ENCODE data around the gene ANAPC2. TPM values are rescaled to one million over a fixed set of nuclear protein-coding genes. Genes with fewer than 3 reads are reported as not detected.

Gene ANAPC2, protein sequence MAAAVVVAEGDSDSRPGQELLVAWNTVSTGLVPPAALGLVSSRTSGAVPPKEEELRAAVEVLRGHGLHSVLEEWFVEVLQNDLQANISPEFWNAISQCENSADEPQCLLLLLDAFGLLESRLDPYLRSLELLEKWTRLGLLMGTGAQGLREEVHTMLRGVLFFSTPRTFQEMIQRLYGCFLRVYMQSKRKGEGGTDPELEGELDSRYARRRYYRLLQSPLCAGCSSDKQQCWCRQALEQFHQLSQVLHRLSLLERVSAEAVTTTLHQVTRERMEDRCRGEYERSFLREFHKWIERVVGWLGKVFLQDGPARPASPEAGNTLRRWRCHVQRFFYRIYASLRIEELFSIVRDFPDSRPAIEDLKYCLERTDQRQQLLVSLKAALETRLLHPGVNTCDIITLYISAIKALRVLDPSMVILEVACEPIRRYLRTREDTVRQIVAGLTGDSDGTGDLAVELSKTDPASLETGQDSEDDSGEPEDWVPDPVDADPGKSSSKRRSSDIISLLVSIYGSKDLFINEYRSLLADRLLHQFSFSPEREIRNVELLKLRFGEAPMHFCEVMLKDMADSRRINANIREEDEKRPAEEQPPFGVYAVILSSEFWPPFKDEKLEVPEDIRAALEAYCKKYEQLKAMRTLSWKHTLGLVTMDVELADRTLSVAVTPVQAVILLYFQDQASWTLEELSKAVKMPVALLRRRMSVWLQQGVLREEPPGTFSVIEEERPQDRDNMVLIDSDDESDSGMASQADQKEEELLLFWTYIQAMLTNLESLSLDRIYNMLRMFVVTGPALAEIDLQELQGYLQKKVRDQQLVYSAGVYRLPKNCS
- 21.9 and 24.7 TPM in 2 replicates for total RNA-seq

DNA sequence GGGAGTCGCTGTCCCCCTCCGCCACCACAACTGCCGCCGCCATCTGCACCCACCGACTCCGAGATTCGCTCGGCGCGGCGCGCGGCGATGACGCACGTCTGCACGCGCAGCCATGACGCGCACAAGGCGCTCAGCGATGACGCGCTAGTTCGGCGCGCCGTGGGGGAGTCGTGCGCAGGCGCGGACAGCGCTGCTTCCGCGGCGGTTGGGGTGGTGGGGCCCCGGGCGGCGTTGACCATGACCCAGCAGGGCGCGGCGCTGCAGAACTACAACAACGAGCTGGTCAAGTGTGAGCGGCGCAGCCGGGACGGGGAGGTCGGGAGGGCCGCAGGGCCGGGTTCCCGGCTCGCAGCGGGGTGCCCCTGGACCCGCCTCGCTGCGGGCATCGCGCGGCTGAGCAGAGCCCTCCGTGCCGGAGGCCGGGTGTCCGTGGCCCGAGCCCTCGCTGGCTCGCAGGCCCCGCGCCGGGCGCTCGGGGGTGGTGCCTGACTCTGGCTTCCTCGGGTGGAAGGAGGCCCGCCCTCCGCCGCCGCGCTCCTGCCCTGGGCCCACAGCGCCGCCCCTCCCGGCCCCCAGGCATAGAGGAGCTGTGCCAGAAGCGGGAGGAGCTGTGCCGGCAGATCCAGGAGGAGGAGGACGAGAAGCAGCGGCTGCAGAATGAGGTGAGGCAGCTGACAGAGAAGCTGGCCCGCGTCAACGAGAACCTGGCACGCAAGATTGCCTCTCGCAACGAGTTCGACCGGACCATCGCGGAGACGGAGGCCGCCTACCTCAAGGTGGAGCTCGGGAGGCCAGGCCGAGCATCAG lies at the start of gene ANAPC2, which contains the start of gene SSNA1:
Gene ANAPC2, minus strand, starts transcription at position 71 of the 807 bp plus-strand sequence. Its CDS starts 28 bp downstream, at position 43.
Gene SSNA1, plus strand, starts transcription at position 187 of the 807 bp plus-strand sequence. Its CDS starts 51 bp downstream, at position 238.

DNA sequence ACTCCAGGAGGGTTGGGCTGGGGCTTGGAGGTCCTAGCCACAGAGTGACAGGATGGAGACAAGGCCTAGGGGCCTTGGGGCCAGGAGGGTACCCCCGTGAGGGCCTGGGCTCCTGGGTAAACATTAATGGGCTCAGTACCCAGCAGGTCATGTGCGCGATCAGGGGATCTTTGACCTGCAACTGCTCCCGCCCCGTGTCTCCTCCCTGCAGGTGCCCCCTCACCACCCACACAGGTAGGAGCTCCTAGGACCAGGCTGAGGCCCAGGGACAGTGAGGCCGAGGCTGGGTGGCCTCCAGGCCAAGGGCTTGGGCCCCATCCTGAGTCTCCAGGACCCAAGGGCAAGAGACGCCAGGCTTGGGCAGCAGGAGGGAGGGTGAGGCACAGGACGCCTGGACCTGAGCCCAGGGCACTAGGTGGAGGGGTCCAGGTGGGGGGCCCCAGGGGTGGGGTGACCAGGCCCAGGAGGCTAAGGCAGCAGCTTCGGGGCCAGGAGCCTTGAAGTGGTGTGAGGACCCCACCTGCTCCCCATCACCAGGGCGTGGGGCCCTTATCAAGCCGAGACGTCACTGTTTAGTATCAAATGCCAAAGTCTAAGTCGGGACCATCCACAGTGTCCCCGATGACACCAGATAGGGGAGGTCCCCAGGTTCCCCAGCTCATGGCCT lies 42.5 kb upstream of the ANAPC2 start, which contains the start of gene SLC34A3:
Gene SLC34A3, plus strand, starts transcription at position 197 of the 667 bp plus-strand sequence. CDS start 802 bp downstream, outside the sequence.

DNA sequence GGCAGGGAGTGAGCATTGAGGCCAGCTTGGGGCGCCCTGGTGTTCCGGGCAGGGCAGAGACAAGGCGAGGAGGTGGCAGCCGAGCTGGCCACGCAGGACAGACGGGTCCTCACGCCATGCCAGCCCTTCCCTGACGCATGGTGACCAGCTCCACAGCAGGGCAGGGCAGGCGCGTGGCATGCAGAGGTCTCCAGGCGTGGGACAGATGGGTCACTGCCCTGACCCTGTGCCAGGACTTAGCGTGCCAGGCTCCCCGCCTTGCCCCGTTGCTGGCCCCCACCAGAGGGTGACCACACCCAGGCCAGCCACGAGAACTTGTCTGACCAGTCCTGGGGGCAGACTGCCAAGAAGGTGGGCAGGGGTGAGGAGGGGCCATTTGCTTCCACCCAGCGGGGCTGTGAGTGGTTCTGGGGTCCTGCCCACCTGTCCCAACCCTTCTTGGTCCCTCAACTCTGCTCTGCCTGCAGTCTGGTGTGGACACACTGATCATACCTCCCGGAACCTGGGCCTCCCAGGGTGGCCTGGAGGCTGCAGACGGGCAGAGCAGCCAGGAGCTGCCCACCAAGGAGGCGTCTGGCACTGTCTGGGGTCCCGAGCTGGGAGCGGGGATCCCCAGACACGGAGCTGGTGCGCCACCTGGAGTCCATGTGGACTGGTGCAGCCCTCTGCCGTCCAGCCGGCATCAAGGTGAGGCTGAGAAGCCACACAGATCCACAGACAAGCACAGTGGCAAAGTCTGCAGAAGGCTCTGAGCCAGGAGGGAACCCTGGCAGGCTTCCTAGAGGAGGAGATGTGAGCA lies 38.9 kb upstream of the ANAPC2 start, which contains the start of gene RNF224:
Gene RNF224, plus strand, starts transcription at position 449 of the 799 bp plus-strand sequence. CDS start 834 bp downstream, outside the sequence.

DNA sequence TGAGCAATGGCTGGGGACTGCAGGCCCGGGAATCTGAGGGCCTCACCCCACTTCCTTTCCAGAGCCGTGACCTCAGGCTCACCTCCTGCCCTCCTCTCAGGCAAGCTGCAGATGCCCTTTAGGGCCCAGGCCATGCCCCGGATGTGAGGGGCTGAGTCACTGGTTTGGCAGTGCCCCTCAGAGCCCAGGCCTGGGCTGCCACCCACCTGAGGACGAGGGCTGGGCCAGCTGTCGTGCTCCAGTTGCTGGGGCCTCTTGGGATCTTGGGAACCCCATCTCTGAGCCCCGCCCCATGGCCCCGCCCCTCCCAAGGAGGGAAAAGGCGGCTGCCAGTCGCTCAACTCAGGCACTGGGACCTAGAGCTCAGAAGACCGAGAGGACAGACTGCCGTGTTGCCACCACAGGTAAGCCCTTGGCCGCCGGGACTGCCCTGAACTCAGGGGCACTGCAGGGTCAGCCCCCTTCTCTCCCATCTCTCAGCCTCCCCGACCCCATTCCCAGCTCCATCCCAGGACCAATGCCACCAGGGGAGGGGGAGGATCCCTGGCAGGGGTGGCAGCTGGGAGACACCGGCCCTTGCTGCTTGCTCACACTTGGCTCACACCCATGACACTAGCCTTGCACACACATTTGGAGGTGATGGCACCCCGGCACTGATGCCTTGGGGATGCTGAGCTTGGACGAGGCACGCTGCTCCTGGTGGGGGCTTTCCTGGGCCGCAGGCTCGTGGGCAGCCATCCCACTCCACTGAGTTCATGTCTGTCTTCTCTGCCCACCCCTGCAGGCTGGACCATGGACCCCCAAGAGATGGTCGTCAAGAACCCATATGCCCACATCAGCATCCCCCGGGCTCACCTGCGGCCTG lies 36.7 kb upstream of the ANAPC2 start, which contains the start of gene CYSRT1:
Gene CYSRT1, plus strand, starts transcription at position 345 of the 865 bp plus-strand sequence. Its CDS starts 448 bp downstream, at position 793.

DNA sequence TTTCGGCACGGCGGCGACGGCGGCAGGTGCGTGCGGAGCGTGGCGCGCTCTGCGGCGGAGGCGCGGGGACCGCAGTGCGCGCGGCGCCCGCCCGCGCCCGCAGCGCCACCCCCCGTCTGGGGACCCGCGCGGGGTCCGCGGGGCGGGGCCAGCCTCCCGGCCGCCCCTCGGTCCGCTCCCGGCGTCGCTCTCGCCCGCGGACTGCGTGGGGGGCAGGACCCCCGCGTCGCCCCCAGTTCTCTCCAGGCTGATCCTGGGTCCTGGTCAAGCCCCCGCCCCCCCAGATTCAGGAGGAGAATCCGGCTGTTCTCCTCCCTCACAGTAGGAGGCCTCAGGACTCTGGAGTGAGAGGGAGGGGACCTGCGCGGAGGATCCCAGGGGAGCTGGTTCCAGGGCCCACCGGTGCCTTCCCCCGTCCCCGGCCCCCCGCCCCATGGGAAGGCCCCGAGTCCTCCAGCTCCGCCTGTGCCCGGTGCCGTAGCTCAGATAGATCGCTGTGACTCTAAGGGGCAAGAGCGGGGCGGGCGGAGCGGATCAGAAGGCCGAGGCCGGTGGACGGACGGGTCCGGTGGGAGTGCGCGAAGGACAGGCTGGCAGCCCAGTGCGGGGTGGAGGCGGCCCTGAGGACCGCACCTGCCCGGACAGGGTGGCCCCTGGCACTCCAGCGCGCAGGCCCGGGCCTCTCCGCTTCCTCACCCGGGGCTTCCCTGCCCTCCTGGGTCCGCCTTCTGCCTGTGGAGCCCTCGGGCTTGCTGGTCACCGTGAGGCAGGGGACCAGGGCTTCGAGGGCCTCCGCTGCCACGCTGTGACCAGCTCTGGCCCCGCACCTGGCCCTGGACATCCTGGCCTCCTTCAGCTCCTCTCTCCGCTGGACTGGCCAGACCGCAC lies 34.1 kb upstream of the ANAPC2 start, which contains the start of gene RNF208:
Gene RNF208, minus strand, starts transcription at position 51 of the 888 bp plus-strand sequence. CDS start 1,028 bp downstream, outside the sequence.

DNA sequence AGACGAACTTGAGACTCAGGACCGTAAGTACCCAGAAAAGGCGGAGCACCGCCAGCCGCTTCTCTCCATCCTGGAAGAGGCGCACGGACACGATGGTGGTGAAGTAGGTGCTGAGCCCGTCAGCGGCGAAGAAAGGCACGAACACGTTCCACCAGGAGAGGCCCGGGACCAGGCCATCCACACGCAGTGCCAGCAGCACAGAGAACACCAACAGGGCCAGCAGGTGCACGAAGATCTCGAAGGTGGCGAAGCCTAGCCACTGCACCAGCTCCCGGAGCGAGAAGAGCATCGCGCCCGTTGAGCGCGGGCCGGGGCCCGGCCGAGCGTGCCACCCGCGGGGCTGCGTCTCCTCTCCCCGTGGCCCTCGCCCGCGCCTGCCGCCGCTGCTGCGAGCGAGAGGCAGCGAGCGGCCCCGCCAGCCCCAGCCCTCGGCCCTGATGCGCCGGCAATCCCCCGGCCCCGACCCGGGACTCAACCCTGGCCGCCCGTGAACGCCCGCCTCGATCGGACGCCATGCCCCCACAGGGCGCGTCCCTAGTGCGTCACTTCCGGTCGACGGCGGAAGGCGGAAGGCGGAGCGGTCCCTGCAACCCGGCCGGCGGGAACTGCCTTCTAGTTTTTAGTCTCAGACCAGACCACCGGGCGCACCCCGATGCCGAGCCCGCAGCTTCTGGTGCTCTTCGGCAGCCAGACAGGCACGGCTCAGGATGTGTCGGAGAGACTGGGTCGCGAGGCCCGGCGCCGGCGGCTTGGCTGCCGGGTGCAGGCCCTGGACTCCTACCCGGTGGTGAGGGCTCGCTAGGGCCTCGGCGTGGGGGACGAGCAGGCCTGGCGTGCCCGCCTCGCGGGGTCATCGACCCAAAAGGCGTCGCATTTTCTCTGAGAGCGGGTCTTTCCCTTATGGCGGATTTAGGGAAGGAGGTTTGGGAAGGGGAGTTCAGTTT lies 17.0 kb upstream of the ANAPC2 start, which contains the start of the genes NDOR1 and TMEM203:
Gene NDOR1, plus strand, starts transcription at position 575 of the 944 bp plus-strand sequence. Its CDS starts 78 bp downstream, at position 653.
Gene TMEM203, minus strand, starts transcription at position 523 of the 944 bp plus-strand sequence. Its CDS starts 234 bp downstream, at position 289.

DNA sequence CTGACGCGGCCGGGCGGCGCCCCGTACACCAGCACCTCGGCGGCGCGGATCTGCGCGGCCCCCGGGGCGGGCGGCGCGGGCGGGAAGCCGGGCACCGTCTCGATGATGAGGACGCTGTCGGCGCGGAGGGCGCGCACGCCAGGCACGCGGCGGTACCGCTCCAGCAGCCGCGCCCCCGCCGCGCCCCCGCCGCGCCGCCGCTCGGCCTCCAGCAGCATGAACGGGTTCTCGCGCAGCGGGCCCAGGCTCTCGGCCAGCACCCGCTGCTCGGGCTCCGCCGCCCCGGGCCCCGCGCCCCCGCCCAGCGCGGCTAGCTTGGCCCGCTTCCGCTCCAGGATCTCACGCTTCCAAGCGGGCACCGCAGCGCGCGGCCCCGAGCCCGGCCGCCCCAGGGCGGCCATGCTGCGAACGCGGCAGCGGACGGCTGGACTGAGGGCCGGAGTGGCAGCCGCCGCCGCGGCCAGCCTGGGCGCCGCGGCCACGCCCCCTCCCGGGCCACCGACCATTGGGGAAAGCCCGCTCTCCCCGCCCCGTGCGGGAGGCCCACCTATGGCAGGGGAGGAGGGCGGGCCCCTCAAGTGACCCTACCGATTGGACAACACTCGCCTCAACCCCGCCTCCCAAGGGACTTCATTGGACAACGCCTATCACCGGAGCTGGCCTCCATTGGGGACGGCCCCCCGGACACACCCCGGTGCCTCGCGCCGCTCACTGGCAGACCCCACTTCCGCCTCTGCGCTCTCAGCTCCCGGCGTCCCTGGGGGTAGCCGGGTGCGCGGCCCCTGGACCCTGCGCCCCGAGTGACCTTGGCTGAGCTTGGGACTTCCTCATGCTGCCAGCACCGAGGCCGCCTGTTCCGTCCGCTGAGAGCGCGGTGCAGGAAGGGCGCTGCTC lies 12.2 kb upstream of the ANAPC2 start, which contains the start of gene TPRN:
Gene TPRN, minus strand, starts transcription at position 431 of the 894 bp plus-strand sequence. Its CDS starts 30 bp downstream, at position 401.

DNA sequence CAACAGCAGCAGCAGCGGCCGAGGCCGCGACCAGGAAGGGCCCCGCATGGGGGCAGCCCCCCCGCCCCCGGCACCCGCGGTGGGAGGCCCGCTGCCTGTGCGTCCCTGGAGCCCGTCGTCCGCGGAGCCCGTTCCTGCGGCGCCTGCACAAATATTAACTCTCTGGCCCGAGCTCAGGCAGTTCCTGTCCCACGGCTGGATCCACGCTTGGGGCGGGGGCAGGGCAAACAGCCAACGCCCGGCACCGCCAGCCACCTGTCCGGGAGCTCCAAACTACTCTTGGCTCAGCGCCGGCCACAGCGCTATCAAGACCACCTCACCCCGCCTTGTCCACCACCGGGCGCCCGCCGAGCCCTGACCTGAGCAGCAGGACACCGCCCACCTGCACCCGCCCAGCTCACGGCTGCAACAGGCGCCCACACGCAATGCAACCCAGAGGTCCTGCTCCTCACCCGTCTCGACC lies 18.4 kb downstream of the ANAPC2 start, which contains the start of gene LRRC26:
Gene LRRC26, minus strand, starts transcription at position 156 of the 463 bp plus-strand sequence. Its CDS starts 108 bp downstream, at position 48.

DNA sequence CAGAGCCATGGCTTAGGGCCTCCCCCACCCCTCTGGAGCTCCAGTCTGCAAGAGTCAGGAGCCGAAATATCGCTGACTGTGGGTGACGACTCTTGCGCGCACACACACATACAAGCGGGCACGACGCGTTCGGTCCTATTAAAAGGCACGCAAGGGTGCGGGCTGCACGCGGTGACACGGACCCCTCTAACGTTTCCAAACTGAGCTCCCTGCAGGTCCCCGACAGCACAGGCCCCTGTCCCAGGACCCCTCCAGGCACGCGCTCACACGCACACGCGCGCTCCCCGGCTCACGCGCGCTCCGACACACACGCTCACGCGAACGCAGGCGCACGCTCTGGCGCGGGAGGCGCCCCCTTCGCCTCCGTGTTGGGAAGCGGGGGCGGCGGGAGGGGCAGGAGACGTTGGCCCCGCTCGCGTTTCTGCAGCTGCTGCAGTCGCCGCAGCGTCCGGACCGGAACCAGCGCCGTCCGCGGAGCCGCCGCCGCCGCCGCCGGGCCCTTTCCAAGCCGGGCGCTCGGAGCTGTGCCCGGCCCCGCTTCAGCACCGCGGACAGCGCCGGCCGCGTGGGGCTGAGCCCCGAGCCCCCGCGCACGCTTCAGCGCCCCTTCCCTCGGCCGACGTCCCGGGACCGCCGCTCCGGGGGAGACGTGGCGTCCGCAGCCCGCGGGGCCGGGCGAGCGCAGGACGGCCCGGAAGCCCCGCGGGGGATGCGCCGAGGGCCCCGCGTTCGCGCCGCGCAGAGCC lies 49.5 kb downstream of the ANAPC2 start, which contains the start of gene GRIN1:
Gene GRIN1, plus strand, starts transcription at position 433 of the 746 bp plus-strand sequence. CDS start 333 bp downstream, outside the sequence.

Small RNA genes within 50 kb of the gene (small RNA-seq; reads per million reads assigned to genes)
- gene MIR3621 = not detected

Other genes with a start within 250 kb of the ANAPC2 start
- gene FBXW5, start 243.8 kb downstream of the ANAPC2 start, total RNA-seq = 109 and 113 TPM in 2 replicates
- 0.39 and 0.54 TPM in 2 replicates for gene C8G, start 243.3 kb downstream of the ANAPC2 start, total RNA-seq
- gene LCN12, start 236.3 kb downstream of the ANAPC2 start, total RNA-seq = not detected in 2 replicates
- gene PTGDS, start 211.1 kb downstream of the ANAPC2 start, total RNA-seq = 0.65 and 5.1 TPM in 2 replicates
- 0.11 and 0.65 TPM in 2 replicates for gene LCNL1, start 205.6 kb downstream of the ANAPC2 start, total RNA-seq
- gene PAXX, start 196.1 kb downstream of the ANAPC2 start, total RNA-seq = 12.1 and 12.8 TPM in 2 replicates
- gene CLIC3, start 192.0 kb downstream of the ANAPC2 start, total RNA-seq = 16.0 and 16.6 TPM in 2 replicates
- 16.3 and 17.5 TPM in 2 replicates for gene ABCA2, start 160.3 kb downstream of the ANAPC2 start, total RNA-seq
- gene FUT7, start 156.5 kb downstream of the ANAPC2 start, total RNA-seq = not detected in 2 replicates
- gene NPDC1, start 142.4 kb downstream of the ANAPC2 start, total RNA-seq = 20.0 and 20.1 TPM in 2 replicates
- gene ENTPD2, start 134.5 kb downstream of the ANAPC2 start, total RNA-seq = not detected in 2 replicates
- gene SAPCD2, start 118.0 kb downstream of the ANAPC2 start, total RNA-seq = 2.9 and 4.0 TPM in 2 replicates
- 15.6 and 22.1 TPM in 2 replicates for gene UAP1L1, start 111.0 kb downstream of the ANAPC2 start, total RNA-seq
- gene MAN1B1, start 101.6 kb downstream of the ANAPC2 start, total RNA-seq = 60.6 and 60.9 TPM in 2 replicates
- gene DPP7, start 73.8 kb downstream of the ANAPC2 start, total RNA-seq = 66.0 and 68.3 TPM in 2 replicates
- under 0.01 TPM in 1 of 2 replicates, not detected in the other for gene GRIN1, start 49.4 kb downstream of the ANAPC2 start, total RNA-seq
- not detected in 2 replicates for gene LRRC26, start 18.5 kb downstream of the ANAPC2 start, total RNA-seq
- gene TMEM210, start 16.5 kb downstream of the ANAPC2 start, total RNA-seq = not detected in 2 replicates
- gene SSNA1, start 116 bp upstream of the ANAPC2 start, total RNA-seq = 41.7 and 44.6 TPM in 2 replicates
- 5.4 and 6.1 TPM in 2 replicates for gene TPRN, start 12.2 kb upstream of the ANAPC2 start, total RNA-seq
- gene TMEM203, start 17.1 kb upstream of the ANAPC2 start, total RNA-seq = 29.0 and 29.4 TPM in 2 replicates
- 4.0 and 4.1 TPM in 2 replicates for gene NDOR1, start 17.1 kb upstream of the ANAPC2 start, total RNA-seq
- gene RNF208, start 33.7 kb upstream of the ANAPC2 start, total RNA-seq = 0.39 TPM in 1 of 2 replicates, not detected in the other
- 0.52 and 0.76 TPM in 2 replicates for gene CYSRT1, start 36.6 kb upstream of the ANAPC2 start, total RNA-seq
- gene RNF224, start 38.9 kb upstream of the ANAPC2 start, total RNA-seq = not detected in 2 replicates
- gene SLC34A3, start 42.3 kb upstream of the ANAPC2 start, total RNA-seq = not detected in 2 replicates
- 114 and 130 TPM in 2 replicates for gene TUBB4B, start 52.7 kb upstream of the ANAPC2 start, total RNA-seq
- not detected in 2 replicates for gene STPG3, start 62.7 kb upstream of the ANAPC2 start, total RNA-seq
- 37.6 and 40.1 TPM in 2 replicates for gene NELFB, start 66.8 kb upstream of the ANAPC2 start, total RNA-seq
- 8.6 and 13.4 TPM in 2 replicates for gene TOR4A, start 89.2 kb upstream of the ANAPC2 start, total RNA-seq
- gene NRARP, start 113.7 kb upstream of the ANAPC2 start, total RNA-seq = 0.13 and 0.22 TPM in 2 replicates
- gene EXD3, start 234.6 kb upstream of the ANAPC2 start, total RNA-seq = 6.3 and 7.6 TPM in 2 replicates
- gene NOXA1, start 234.8 kb upstream of the ANAPC2 start, total RNA-seq = 0.39 and 0.65 TPM in 2 replicates